ENCODE results near the gene DNAAF2. TPM values are rescaled to one million over a fixed set of nuclear protein-coding genes. Genes with fewer than 3 reads are reported as not detected.

Gene DNAAF2, protein sequence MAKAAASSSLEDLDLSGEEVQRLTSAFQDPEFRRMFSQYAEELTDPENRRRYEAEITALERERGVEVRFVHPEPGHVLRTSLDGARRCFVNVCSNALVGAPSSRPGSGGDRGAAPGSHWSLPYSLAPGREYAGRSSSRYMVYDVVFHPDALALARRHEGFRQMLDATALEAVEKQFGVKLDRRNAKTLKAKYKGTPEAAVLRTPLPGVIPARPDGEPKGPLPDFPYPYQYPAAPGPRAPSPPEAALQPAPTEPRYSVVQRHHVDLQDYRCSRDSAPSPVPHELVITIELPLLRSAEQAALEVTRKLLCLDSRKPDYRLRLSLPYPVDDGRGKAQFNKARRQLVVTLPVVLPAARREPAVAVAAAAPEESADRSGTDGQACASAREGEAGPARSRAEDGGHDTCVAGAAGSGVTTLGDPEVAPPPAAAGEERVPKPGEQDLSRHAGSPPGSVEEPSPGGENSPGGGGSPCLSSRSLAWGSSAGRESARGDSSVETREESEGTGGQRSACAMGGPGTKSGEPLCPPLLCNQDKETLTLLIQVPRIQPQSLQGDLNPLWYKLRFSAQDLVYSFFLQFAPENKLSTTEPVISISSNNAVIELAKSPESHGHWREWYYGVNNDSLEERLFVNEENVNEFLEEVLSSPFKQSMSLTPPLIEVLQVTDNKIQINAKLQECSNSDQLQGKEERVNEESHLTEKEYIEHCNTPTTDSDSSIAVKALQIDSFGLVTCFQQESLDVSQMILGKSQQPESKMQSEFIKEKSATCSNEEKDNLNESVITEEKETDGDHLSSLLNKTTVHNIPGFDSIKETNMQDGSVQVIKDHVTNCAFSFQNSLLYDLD
- total RNA-seq: 5.5 and 6.5 TPM in 2 replicates

DNA sequence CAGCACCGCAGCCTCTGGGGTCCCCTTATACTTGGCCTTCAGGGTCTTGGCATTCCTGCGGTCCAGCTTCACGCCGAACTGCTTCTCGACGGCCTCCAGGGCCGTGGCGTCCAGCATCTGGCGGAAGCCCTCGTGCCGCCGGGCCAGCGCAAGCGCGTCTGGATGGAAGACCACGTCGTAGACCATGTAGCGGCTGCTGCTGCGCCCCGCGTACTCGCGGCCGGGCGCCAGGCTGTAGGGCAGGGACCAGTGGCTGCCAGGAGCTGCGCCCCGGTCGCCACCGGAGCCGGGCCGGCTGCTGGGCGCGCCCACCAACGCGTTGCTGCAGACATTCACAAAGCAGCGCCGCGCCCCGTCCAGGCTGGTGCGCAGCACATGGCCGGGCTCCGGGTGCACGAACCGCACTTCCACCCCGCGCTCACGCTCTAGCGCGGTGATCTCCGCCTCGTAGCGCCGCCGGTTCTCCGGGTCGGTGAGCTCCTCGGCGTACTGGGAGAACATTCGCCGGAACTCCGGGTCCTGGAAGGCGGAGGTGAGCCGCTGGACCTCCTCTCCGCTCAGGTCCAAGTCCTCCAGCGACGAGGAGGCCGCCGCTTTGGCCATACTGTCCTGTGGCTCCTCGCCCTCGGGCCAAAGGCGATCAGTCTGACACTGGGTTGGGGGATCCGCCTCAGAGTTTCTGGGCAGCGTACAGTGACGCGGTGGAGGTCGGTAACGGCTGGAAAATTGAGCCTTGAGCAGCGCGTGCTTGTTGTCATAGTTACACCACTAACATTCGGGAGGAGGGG, at the start of gene DNAAF2:
TSS of gene DNAAF2 (minus strand) at position 698 of the 788 bp plus-strand sequence. CDS start at position 603, 95 bp downstream.

DNA sequence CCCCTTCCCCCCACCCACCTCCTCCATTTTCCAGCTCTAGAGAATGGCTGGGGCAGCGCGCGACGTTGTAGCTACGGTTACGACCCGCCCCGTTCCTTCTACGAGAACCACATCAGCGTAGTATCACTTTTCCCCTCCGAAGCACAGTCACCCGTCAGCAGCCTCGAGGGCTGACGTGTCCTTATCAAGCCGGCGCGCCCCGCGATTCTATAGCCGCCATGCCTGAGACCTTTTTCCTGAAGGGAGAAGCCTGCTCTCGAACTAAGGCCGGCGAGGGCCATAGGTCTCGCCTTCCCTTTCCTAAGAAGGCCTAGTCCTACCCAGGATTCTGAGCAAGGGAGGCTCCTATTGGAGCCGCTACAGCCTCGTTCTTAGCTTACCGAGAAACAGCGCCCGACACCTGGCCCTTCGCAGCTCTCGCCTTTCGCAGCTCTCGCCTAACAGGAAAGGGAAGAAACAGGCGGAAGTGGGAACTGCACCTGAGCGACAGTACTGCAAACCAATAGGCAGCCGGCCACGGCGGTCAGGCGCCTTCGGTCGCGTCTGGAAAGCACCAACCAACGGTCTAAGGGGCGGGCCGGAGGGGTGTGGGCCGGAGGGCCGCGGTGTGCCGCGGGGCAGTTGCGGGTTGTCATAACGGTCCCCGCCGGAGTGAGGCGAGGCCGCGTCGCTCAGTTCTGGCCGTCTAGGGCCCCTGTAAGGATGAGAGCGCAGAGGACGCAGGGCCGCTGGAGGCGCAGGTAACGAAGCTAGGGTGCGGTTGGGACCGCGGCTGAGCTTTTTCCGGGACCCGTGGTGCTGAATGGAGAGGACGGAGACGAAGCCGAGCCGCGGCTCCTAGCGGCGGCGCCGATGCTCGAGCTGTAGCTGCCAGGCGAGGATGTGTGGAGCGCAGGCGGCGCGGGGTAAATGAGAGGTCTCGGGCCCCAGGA, 14.6 kb downstream of the DNAAF2 start, which contains the start of the genes MGAT2 and RPL36AL:
TSS of gene MGAT2 (plus strand) at position 618 of the 932 bp plus-strand sequence. CDS start 470 bp downstream, outside the sequence.
TSS of gene RPL36AL (minus strand) at position 445 of the 932 bp plus-strand sequence. CDS start 1,522 bp downstream, outside the sequence.

DNA sequence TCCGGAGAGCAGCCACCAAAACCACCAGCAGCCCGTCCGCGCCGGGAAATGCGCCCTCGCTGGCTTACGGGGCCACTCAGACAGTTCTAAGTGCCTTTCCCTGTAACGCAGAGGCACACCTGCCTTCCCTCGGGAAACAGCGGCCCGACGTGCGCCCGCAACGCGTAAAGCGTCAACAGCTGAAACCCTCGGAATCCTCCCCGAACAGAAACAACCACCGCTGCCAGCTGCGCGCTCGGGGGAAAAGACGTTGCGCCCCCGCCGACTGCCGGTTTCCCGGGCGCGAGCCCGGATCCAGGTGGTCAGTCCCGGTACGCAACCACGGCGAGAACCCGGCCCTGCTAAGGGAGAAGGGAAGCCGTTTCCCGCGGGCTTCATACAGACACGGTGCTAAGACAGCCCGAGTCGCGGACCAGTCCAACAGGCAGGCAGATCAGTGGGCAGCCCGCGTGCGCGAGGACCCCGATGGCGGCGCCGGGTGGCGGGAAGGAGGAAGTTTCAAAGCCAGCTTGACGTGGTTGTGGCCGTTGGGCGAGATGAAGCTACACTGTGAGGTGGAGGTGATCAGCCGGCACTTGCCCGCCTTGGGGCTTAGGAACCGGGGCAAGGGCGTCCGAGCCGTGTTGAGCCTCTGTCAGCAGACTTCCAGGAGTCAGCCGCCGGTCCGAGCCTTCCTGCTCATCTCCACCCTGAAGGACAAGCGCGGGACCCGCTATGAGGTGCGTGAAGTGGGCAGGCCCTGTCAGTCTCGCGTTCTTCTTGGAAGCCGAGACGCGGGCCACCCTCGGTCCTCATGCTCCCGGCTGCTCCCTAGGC, 36.4 kb downstream of the DNAAF2 start, which contains the start of gene LRR1:
TSS of gene LRR1 (plus strand) at position 456 of the 816 bp plus-strand sequence. CDS start at position 537, 81 bp downstream.

DNA sequence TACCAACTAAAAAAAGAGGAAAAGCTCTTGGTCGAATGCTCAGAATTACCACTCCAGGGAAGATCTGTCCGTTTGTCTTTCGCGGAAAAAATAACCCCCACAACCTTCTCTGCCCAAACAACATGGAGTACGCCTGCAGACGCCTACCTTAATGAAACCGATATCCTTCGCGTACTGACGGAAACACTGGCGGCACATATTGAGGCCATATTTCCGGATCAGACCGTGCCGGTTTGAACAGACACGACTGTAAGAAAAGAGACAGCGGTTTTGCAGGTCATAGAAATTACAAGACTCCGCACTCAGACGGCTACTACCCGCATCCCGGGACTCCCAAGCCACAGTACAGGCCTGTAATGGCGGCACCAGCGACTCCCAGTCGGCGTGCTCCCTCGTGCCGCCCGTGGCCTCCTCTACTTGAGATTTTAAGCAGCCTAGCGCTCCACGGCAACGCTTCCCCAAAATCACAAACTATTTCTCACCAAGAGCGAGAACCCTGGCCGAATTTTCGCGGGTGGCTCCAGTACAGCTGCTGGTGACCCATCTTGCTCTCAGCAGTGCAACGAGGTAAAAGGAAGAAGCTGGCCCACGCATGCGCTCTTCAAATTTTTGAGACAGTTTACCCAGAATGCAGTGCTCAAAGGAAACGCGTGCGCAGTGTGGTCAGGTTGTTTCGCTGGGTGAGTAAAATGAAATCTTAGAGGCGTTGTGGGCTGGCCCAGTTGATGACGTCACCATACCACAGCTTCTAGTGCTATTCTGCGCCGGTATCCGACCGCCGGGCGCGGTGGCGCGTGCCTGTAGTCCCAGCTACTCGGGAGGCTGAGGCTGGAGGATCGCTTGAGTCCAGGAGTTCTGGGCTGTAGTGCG, 49.0 kb downstream of the DNAAF2 start, which contains the start of gene RPS29:
TSS of gene RPS29 (minus strand) at position 578 of the 870 bp plus-strand sequence. CDS start at position 544, 34 bp downstream.

Other genes starting within 250 kb of the DNAAF2 start
- gene RPS29, start 48.9 kb downstream of the DNAAF2 start, total RNA-seq: 1,629 and 2,428 TPM in 2 replicates
- gene LRR1, start 36.3 kb downstream of the DNAAF2 start, total RNA-seq: 8.4 and 11.3 TPM in 2 replicates
- gene RPL36AL, start 14.6 kb downstream of the DNAAF2 start, total RNA-seq: 356 and 521 TPM in 2 replicates
- 38.1 and 63.4 TPM in 2 replicates for gene MGAT2, start 14.4 kb downstream of the DNAAF2 start, total RNA-seq
- 1.3 and 2.8 TPM in 2 replicates for gene POLE2, start 53.0 kb upstream of the DNAAF2 start, total RNA-seq
- gene KLHDC1, start 57.9 kb upstream of the DNAAF2 start, total RNA-seq: 6.5 and 9.0 TPM in 2 replicates
- 115 and 118 TPM in 2 replicates for gene KLHDC2, start 132.9 kb upstream of the DNAAF2 start, total RNA-seq
- 53.3 and 69.3 TPM in 2 replicates for gene NEMF, start 217.5 kb upstream of the DNAAF2 start, total RNA-seq

All from bronchial smooth muscle cell (primary cell).